Smooth muscle cell (in vitro differentiated cells): ENCODE data around the gene CIROP. TPM values are rescaled to one million over a fixed set of nuclear protein-coding genes. Genes with fewer than 3 reads are reported as not detected.

Experiments
- DNase-seq: peaks from one replicate; lab custom pipeline; 2025; ENCODE audit not compliant: unreplicated experiment; lab: John Stamatoyannopoulos, UW
- H2AFZ ChIP-seq: fragments of 200-600 bp; sonication (generic); 2 replicates; pipeline ENCODE4 v1.6.0; 2016; ENCODE audit warnings: antibody characterized with exemption, low read depth, mild to moderate bottlenecking
- H3F3A ChIP-seq: fragments of 200-600 bp; sonication (generic); 2 replicates; pipeline ENCODE4 v1.6.0; 2017; ENCODE audit warnings: antibody characterized with exemption, low read depth
- H3K27ac ChIP-seq: fragments of 200-600 bp; sonication (generic); 2 replicates; pipeline ENCODE4 v1.5.1; 2016; ENCODE audit warnings: low read depth, mild to moderate bottlenecking
- H3K27me3 ChIP-seq: fragments of 200-600 bp; sonication (generic); 2 replicates; pipeline ENCODE4 v1.6.1; 2016; ENCODE audit warnings: low read depth, mild to moderate bottlenecking
- H3K36me3 ChIP-seq: fragments of 200-600 bp; sonication (generic); 2 replicates; pipeline ENCODE4 v1.5.1; 2016; ENCODE audit warnings: low read depth
- H3K4me1 ChIP-seq: fragments of 200-600 bp; sonication (generic); 2 replicates; pipeline ENCODE4 v1.5.1; 2016; ENCODE audit warnings: low read depth
- H3K4me2 ChIP-seq: fragments of 200-600 bp; sonication (generic); 2 replicates; pipeline ENCODE4 v1.6.0; 2016; ENCODE audit warnings: mild to moderate bottlenecking
- H3K4me3 ChIP-seq: fragments of 200-600 bp; sonication (generic); 2 replicates; pipeline ENCODE4 v1.5.1; 2016; ENCODE audit warnings: mild to moderate bottlenecking
- H3K79me2 ChIP-seq: fragments of 200-600 bp; sonication (generic); 2 replicates; pipeline ENCODE4 v1.6.0; 2016; ENCODE audit warnings: low read depth, mild to moderate bottlenecking
- H3K9ac ChIP-seq: fragments of 200-600 bp; sonication (generic); 2 replicates; pipeline ENCODE4 v1.6.0; 2016; ENCODE audit warnings: low read depth
- H3K9me3 ChIP-seq: fragments of 200-600 bp; sonication (generic); replicated peaks from 2 replicates; pipeline ENCODE4 v1.5.1; 2016; ENCODE audit warnings: low read depth
- H4K20me1 ChIP-seq: fragments of 200-600 bp; sonication (generic); 2 replicates; pipeline ENCODE4 v1.6.0; 2016; ENCODE audit warnings: low read depth
- WGBS: methylation state at CpG from one replicate; pipeline ENCODE4 v1.1.7; 2016; ENCODE audit warnings: low lambda C conversion rate; 5-methylcytosine and 5-hydroxymethylcytosine counted together
- polyA plus RNA-seq: library from polyadenylated mRNA; unstranded; fragments of >200 nt; fragmentation: Nextera tagmentation; extraction: Ambion mirVana; gene quantifications from 2 replicates; pipeline ENCODE4 v1.2.1, GENCODE V29; 2016
- total RNA-seq: library from RNA; depleted of rRNA; stranded (reverse); fragments of >200 nt; gene quantifications from 2 replicates; pipeline ENCODE4 v1.2.3, GENCODE V29; 2014
- TF ChIP-seq, protein P1 (sequence below): fragments of 200-600 bp; sonication (generic); IDR thresholded peaks from 2 replicates; pipeline ENCODE4 v1.5.1; 2017; ENCODE audit warnings: borderline replicate concordance, mild to moderate bottlenecking, antibody characterized with exemption; ENCODE audit not compliant: insufficient read depth, poor library complexity, severe bottlenecking

The CIROP gene
- total and polyA plus RNA-seq, 2 experiments from 2014 or later, result not detected

DNA sequence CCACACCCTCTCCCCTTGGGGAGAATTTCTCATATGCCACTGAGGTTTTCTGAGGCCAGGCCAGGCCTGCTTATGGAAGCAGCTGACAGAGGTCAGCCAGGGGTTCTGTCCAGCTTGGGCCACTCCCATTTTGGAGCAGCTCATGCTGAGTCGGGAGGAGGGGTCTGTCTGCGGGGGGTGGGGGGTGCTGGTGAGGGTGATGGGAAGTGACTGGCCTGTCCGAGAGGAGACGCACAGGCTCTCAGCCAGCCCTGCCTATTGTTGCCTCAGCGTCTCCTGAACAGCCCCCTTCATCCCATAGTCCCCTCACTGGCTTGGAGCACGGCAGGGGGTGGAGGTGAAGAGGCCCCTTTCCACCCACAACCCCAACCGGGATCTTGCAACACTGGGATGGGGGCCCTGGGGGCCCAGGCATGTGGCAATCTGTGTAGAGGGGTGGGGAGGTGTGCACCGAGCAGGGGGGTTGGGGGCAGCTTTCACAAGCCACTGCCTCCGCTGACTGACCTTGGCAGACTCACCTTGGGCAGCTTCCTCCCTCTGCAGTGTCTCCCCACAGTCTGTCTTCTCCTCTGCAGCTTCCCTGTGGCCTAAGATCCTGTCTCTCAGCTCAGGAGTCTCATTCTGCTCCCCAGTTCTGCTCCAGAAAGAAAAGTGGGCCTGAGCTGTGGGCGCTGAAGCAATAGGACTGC lies 8.8 kb upstream of the CIROP start:
- Histone ChIP-seq H3K9ac (no peak overlapping the region), H4K20me1 (no peaks in the 10 kb centered on the region), H3F3A (no peaks in the 10 kb centered on the region), H3K36me3 (no peaks in the 10 kb centered on the region), H3K4me2 (no peak overlapping the region), H3K9me3 (no peaks in the 10 kb centered on the region), H3K79me2 (no peaks in the 10 kb centered on the region), H2AFZ (no peak overlapping the region), H3K27me3 (peaks cover 18% of the 10 kb centered on the region), H3K27ac (no peak overlapping the region), H3K4me1 (peaks cover 16% of the 10 kb centered on the region), H3K4me3 (no peak overlapping the region)
- TF ChIP-seq, protein P1, sequence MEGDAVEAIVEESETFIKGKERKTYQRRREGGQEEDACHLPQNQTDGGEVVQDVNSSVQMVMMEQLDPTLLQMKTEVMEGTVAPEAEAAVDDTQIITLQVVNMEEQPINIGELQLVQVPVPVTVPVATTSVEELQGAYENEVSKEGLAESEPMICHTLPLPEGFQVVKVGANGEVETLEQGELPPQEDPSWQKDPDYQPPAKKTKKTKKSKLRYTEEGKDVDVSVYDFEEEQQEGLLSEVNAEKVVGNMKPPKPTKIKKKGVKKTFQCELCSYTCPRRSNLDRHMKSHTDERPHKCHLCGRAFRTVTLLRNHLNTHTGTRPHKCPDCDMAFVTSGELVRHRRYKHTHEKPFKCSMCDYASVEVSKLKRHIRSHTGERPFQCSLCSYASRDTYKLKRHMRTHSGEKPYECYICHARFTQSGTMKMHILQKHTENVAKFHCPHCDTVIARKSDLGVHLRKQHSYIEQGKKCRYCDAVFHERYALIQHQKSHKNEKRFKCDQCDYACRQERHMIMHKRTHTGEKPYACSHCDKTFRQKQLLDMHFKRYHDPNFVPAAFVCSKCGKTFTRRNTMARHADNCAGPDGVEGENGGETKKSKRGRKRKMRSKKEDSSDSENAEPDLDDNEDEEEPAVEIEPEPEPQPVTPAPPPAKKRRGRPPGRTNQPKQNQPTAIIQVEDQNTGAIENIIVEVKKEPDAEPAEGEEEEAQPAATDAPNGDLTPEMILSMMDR, result no peak
- WGBS, result 60% methylated on average over 8 of the region's 10 CpGs
- DNase-seq, result no peak

DNA sequence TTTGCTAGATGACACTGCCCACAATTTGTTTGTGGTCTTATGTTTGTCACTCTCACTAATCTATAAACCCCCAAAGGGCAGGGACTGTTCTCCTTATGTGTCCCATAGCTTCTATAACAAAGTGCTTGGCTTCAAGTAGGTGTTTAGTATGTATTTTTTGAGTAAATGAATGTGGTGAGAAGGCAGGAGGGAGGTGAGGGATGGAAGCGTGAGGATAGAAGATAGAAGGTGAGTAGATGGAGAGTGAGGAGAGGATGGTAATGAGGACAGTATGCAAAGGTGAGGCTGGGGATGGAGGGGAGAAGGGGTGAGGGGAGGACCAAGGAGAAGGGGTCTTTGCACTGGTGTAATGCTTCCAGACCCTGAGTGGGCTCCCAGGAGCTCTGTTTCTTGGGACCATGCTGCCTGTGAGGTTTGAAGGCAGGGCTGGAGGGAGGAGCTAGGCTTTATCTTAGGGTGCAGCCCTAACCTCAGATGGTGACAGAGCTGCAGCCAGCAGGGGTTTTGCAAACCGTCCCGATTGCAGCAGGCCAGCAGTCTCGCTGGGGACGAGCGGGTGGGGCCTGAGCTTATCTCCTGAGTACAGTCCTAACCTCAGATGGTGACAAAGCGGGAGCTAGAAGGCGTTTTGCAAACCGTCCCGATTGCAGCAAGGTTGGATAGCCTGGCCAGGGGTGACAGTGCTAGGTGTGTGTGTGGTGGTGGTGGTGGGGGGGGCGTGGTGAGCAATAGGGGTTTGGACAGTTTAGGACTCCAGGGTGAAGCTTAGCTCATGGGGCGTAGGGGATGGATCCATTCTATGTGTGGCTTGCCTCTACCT lies 7.8 kb upstream of the CIROP start:
- no peak overlapping the region for H3K4me2 ChIP-seq

DNA sequence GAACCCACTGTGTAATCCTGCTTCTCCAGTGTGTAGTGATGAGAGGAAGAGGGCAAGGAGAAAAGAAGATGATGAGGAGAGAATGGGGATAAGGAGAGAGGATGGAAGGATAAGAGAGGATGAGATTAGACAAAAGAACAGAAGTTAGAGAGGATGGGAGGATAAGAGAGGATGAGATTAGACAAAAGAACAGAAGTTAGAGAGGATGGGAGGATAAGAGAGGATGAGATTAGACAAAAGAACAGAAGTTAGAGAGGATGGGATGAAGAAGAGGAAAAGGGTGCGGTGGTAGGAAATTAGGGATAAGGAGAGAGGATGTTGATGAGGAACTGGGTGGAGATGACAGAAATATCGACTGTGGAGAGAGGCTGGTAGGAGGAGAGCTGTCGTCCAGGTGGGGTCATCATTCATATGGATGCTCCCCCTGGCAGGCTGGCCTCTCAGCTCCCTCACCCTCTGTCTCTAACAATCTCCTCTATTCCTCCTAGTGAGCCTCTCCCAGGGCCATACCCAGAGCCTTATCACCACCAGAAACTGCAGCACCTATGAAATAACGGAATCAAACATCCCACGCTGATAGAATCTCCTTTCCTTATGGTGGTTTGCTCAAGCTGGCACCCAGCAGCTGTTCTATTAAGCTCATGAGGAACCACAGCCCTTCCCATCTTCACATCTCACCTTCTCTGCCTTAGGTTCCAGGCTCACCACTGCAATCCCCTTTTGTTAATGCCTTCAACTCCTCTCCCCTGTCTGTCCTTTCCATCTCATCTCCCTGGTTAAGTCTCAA lies 6.0 kb upstream of the CIROP start:
- H3K79me2 ChIP-seq, result no peaks in the 10 kb centered on the region
- H3K27me3 ChIP-seq, result peaks cover 18% of the 10 kb centered on the region
- no peak for DNase-seq
- H3F3A ChIP-seq, result no peaks in the 10 kb centered on the region
- H3K4me3 ChIP-seq, result no peak overlapping the region
- H3K4me2 ChIP-seq, result no peak overlapping the region
- H3K9ac ChIP-seq, result no peak overlapping the region
- no peak overlapping the region for H2AFZ ChIP-seq
- no peaks in the 10 kb centered on the region for H3K9me3 ChIP-seq
- peaks cover 16% of the 10 kb centered on the region for H3K4me1 ChIP-seq
- 88% methylated on average over 5 of the region's 5 CpGs for WGBS
- TF ChIP-seq, protein P1, result no peak
- no peak overlapping the region for H3K27ac ChIP-seq
- H3K36me3 ChIP-seq, result no peaks in the 10 kb centered on the region
- H4K20me1 ChIP-seq, result no peaks in the 10 kb centered on the region

More for the DNA sequence above, 7.8 kb upstream of the CIROP start:
- no peak overlapping the region for H2AFZ ChIP-seq
- H3K27me3 ChIP-seq, result peaks cover 18% of the 10 kb centered on the region
- no peak overlapping the region for H3K4me3 ChIP-seq
- no peaks in the 10 kb centered on the region for H4K20me1 ChIP-seq
- no peaks in the 10 kb centered on the region for H3K9me3 ChIP-seq
- H3K27ac ChIP-seq, result no peak overlapping the region
- DNase-seq, result no peak
- no peaks in the 10 kb centered on the region for H3F3A ChIP-seq
- no peaks in the 10 kb centered on the region for H3K36me3 ChIP-seq
- H3K4me1 ChIP-seq, result peaks cover 16% of the 10 kb centered on the region
- no peaks in the 10 kb centered on the region for H3K79me2 ChIP-seq
- H3K9ac ChIP-seq, result no peak overlapping the region
- 55% methylated on average over 11 of the region's 12 CpGs for WGBS
- TF ChIP-seq, protein P1, result no peak
